ENCODE data around the gene DNMBP.
A peak's percentile ranks its signal among the peaks of the same experiment; 100 is the strongest.

Gene DNMBP

DNA sequence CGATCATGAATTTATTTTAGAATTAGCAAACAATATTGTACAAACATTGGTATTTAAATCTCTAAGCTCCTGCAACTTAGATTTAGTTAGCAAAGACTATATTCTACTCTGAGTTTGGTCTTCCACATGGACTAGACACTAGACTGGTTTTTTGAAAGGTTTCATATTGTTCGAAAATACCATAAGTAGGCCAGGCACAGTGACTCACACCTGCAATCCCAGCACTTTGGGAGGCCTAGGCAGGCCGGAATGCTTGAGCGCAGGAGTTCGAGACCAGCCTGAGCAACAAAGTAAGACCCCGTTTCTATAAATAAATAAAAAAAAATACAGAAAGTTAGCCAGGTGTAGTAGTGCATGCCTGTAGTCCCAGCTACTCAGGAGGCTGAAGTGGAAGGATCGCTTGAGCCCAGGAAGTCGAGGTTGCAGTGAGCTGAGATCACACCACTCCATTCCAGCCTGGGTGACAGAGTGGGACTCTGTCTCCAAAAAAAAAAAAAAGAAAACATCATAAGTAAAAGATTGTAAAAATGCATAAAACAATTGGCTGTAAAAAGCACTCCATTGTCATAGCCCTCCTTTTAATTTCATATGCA, 154.2 kb downstream of the DNMBP start:
- no peak for DNase-seq (ENCODE audit: low read depth)
- H3K4me3 ChIP-seq (ENCODE audit: low read length), result no peak overlapping the region
- TF ChIP-seq, protein P1, sequence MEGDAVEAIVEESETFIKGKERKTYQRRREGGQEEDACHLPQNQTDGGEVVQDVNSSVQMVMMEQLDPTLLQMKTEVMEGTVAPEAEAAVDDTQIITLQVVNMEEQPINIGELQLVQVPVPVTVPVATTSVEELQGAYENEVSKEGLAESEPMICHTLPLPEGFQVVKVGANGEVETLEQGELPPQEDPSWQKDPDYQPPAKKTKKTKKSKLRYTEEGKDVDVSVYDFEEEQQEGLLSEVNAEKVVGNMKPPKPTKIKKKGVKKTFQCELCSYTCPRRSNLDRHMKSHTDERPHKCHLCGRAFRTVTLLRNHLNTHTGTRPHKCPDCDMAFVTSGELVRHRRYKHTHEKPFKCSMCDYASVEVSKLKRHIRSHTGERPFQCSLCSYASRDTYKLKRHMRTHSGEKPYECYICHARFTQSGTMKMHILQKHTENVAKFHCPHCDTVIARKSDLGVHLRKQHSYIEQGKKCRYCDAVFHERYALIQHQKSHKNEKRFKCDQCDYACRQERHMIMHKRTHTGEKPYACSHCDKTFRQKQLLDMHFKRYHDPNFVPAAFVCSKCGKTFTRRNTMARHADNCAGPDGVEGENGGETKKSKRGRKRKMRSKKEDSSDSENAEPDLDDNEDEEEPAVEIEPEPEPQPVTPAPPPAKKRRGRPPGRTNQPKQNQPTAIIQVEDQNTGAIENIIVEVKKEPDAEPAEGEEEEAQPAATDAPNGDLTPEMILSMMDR (IDR thresholded peaks at IDR 0.05; ENCODE audit: insufficient read depth, low read depth, low read length, missing control alignments), result no peak

DNA sequence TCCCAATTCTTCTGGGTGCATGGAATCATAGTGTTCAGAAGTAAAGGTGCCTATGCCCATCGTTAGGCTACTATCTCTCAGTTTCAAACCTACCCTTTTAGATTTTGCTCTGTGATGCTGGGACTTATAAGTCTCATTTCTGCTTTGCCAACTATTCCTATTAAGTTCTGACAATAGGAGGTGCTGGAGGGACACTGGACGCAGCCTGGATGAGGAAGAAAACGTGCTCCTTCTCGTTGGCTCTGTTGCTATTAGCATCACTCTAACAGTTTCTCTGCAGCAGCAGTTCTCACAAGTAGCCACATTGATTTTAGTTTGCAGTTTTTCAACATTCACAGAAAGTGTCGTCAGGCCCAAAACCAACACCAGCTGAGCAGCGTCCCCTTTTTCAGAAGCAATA, 154.9 kb downstream of the DNMBP start:
- H3K4me3 ChIP-seq (ENCODE audit: low read length), result no peak overlapping the region
- TF ChIP-seq, protein P1 (IDR thresholded peaks at IDR 0.05; ENCODE audit: insufficient read depth, low read depth, low read length, missing control alignments), result peak; percentile 58
- peak; percentile 55 for DNase-seq (ENCODE audit: low read depth)

DNA sequence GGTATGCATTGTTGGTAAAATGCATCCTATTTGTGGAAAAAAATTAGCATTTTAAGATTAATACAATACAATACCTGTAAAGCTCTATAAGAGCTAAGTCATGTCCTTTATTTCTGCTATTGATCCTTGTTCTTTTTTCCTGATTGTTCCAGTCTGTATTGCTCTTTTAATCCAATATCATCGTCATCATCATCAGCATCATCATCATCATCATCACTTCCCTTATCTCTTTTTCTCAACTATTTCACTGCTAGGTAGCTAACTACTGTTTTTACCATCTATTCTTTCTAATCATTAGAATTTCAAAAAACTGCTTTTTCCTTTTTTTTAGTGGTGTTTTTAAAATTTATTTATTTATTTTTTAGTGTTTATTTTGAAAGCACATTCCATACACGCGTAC, 156.1 kb downstream of the DNMBP start:
- DNase-seq (ENCODE audit: low read depth), result no peak
- TF ChIP-seq, protein P1 (IDR thresholded peaks at IDR 0.05; ENCODE audit: insufficient read depth, low read depth, low read length, missing control alignments), result no peak
- H3K4me3 ChIP-seq (ENCODE audit: low read length), result no peak overlapping the region

DNA sequence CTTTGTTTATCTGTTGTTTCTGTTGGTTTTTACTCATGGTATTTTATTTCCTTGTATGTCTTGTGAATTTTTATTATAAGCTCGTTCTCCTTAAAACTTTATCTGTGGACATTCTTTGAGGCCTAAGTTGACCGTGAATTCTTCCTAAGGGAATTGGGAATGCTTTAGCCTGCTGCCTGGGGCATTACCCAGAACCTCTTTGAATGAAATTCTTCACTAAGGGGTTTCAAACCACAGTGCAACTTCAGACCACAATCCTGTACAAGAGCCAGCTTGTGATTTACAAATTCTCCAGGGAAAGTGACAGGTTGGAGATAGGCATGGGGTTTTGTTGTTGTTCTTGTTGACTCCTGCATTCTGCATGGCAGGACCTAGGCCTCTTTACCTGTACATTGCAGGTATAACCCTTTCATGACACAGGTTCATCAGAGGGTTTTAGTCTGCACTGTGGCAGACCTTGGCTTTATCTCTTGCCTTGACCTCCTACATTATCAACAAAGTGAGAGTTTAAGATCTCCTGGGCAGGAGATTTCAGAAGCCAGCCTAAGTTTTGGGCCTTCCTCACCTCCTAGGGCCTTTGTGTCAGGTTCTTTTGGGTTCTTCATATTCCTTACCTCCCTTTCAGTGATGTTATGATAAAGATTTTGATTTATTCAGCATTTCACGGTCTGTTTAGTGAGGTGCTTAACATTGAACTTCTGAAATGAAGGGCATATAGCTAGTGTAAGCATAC, 157.1 kb downstream of the DNMBP start:
- H3K4me3 ChIP-seq (ENCODE audit: low read length), result no peak overlapping the region
- no peak for DNase-seq (ENCODE audit: low read depth)
- TF ChIP-seq, protein P1 (IDR thresholded peaks at IDR 0.05; ENCODE audit: insufficient read depth, low read depth, low read length, missing control alignments), result no peak

DNA sequence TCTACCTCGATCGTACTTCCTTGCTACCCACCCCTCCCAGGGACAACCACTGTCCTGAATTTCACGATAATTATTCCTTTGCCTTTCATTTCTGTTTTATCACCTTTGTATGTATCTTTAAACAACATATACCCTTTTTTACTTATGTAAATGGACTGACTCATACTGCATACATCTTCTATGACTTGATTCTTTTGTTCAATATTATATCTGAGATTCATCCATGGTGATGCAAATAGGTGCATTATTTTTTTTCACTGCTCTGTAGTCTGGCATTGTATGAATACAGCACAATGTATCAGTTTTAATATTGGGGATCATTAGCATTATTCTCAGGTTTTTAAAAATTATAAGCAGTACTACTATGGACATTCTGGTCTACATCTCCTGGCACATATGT, 157.9 kb downstream of the DNMBP start:
- DNase-seq (ENCODE audit: low read depth), result peak; percentile 14
- TF ChIP-seq, protein P1 (IDR thresholded peaks at IDR 0.05; ENCODE audit: insufficient read depth, low read depth, low read length, missing control alignments), result no peak
- no peak overlapping the region for H3K4me3 ChIP-seq (ENCODE audit: low read length)

DNA sequence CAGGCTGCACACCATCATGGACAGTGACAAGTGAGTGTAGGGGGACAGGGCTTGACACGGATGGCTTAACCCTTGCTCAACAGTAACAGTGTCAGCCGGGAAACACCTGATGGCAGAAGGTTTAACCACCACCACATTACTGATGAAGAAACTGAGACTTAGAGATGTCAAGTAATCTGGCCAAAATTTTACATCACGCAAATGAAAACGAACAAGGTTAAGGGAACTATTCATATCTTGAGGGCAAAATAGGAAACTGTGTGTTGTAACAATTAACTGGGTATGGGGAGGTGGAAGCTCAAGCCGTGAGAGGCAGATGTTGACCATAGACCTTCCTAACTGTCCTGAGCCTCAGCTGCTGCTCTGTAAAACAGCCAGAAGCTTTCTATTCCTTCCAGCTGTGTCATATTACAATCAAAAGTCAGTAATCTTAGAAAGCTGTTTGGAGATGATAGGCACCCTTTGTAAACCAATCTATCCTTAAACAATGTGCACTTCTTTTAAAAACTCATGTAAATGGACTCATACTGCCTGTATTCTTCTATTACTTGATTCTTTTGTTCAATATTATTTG, 158.9 kb downstream of the DNMBP start:
- DNase-seq (ENCODE audit: low read depth), result no peak
- H3K4me3 ChIP-seq (ENCODE audit: low read length), result no peak overlapping the region
- TF ChIP-seq, protein P1 (IDR thresholded peaks at IDR 0.05; ENCODE audit: insufficient read depth, low read depth, low read length, missing control alignments), result no peak

Measured in epithelial cell of esophagus (primary cell).